Ectodermal cell (in vitro differentiated cells): ENCODE results near the gene NT5DC1.

Experiments
- H3K27ac ChIP-seq: 2 replicates; pipeline ENCODE4 v1.7.0; 2013; ENCODE audit warnings: mild to moderate bottlenecking, low read depth, low read length; ENCODE audit not compliant: insufficient read depth, poor library complexity, severe bottlenecking
- H3K27me3 ChIP-seq: 2 replicates; pipeline ENCODE4 v1.7.0; 2013; ENCODE audit warnings: mild to moderate bottlenecking, low read length; ENCODE audit not compliant: insufficient read depth, control insufficient read depth, poor library complexity, severe bottlenecking
- H3K36me3 ChIP-seq: one replicate; pipeline ENCODE4 v1.7.0; 2013; ENCODE audit warnings: low read length; ENCODE audit not compliant: control insufficient read depth, insufficient read depth
- H3K4me1 ChIP-seq: one replicate; pipeline ENCODE4 v1.7.0; 2013; ENCODE audit warnings: low read length; ENCODE audit not compliant: control insufficient read depth, insufficient read depth
- H3K4me3 ChIP-seq: 2 replicates; pipeline ENCODE4 v1.7.0; 2013; ENCODE audit warnings: low read depth, low read length, control low read depth; ENCODE audit not compliant: insufficient read depth
- H3K9me3 ChIP-seq: 2 replicates; pipeline ENCODE4 v1.7.0; 2013; ENCODE audit warnings: mild to moderate bottlenecking, low read length, moderate library complexity; ENCODE audit not compliant: control insufficient read depth
- WGBS, 2 experiments: methylation state at CpG; one replicate each; pipeline ENCODE4 v1.1.7; 2013; ENCODE audit warnings: missing lambda C conversion rate in 2 of 2; 5-methylcytosine and 5-hydroxymethylcytosine counted together

NT5DC1 gene

GRCh38 chr6:116266803-116267202, 166.2 kb downstream of the NT5DC1 start:
- Histone ChIP-seq H3K4me1 (no peaks in the 10 kb centered on the region), H3K27ac (no peak overlapping the region), H3K9me3 (no peaks in the 10 kb centered on the region), H3K4me3 (no peak overlapping the region), H3K36me3 (no peaks in the 10 kb centered on the region), H3K27me3 (no peaks in the 10 kb centered on the region)

GRCh38 chr6:116267836-116268588, 167.4 kb downstream of the NT5DC1 start:
- Histone ChIP-seq H3K27me3 (no peaks in the 10 kb centered on the region), H3K36me3 (no peaks in the 10 kb centered on the region), H3K4me1 (no peaks in the 10 kb centered on the region), H3K4me3 (no peak overlapping the region), H3K9me3 (no peaks in the 10 kb centered on the region), H3K27ac (no peak overlapping the region)
- WGBS, 2 experiments, result 49 to 88% methylated on average over 2 to 3 of the region's 3 CpGs

- no peaks in the 10 kb centered on the region for H3K36me3 ChIP-seq
- no peak overlapping the region for H3K4me3 ChIP-seq
- no peaks in the 10 kb centered on the region for H3K9me3 ChIP-seq
- H3K27ac ChIP-seq, result no peak overlapping the region
- WGBS, 2 experiments, result 46 to 56% methylated on average over 2 to 3 of the region's 3 CpGs
- H3K4me1 ChIP-seq, result no peaks in the 10 kb centered on the region
- H3K27me3 ChIP-seq, result no peaks in the 10 kb centered on the region
Observed at GRCh38 chr6:116268589-116269293, 168.1 kb downstream of the NT5DC1 start.

- Histone ChIP-seq H3K27ac (no peak overlapping the region), H3K27me3 (no peaks in the 10 kb centered on the region), H3K9me3 (no peaks in the 10 kb centered on the region), H3K36me3 (no peaks in the 10 kb centered on the region), H3K4me1 (no peaks in the 10 kb centered on the region), H3K4me3 (no peak overlapping the region)
- WGBS, 2 experiments, result 31 to 41% methylated on average over 2 of the region's 2 CpGs
Observed at GRCh38 chr6:116271149-116271708, 170.6 kb downstream of the NT5DC1 start.

- 68 to 71% methylated on average over 3 of the region's 3 CpGs for WGBS, 2 experiments
- Histone ChIP-seq H3K36me3 (no peaks in the 10 kb centered on the region), H3K4me3 (peak overlapping the region; percentile 30), H3K4me1 (peaks cover 8% of the 10 kb centered on the region), H3K27me3 (no peaks in the 10 kb centered on the region), H3K27ac (no peak overlapping the region), H3K9me3 (no peaks in the 10 kb centered on the region)
Observed at GRCh38 chr6:116277124-116277523, 176.5 kb downstream of the NT5DC1 start.

GRCh38 chr6:116278481-116278829, 177.8 kb downstream of the NT5DC1 start:
- Histone ChIP-seq H3K4me3 (peak overlapping the region; percentile 89), H3K9me3 (no peaks in the 10 kb centered on the region), H3K27ac (no peak overlapping the region), H3K36me3 (no peaks in the 10 kb centered on the region), H3K27me3 (no peaks in the 10 kb centered on the region), H3K4me1 (peaks cover 8% of the 10 kb centered on the region)
- WGBS, 2 experiments, result 93 to 98% methylated on average over 11 of the region's 11 CpGs

- WGBS, 2 experiments, result 54 to 57% methylated on average over 12 of the region's 12 CpGs
- peak overlapping the region; percentile 89 for H3K4me3 ChIP-seq
- H3K27me3 ChIP-seq, result no peaks in the 10 kb centered on the region
Observed at GRCh38 chr6:116278854-116279231, 178.2 kb downstream of the NT5DC1 start.

GRCh38 chr6:116279232-116280160, 178.8 kb downstream of the NT5DC1 start, which contains the start of gene TSPYL1:
TSPYL1 (minus strand) TSS chr6:116279930; CDS start chr6:116279830, 100 bp downstream.
- Histone ChIP-seq H3K4me3 (peak within 1 kb of the TSS; percentile 89), H3K36me3 (no peaks in the 10 kb centered on the region), H3K27me3 (no peaks in the 10 kb centered on the region), H3K27ac (peak within 1 kb of the TSS; percentile 93), H3K9me3 (no peaks in the 10 kb centered on the region), H3K4me1 (peaks cover 8% of the 10 kb centered on the region)
- WGBS, 2 experiments, result 0 to 1% methylated on average over 71 of the region's 71 CpGs

More at GRCh38 chr6:116278854-116279231, 178.2 kb downstream of the NT5DC1 start:
- H3K4me1 ChIP-seq, result peaks cover 8% of the 10 kb centered on the region
- H3K27ac ChIP-seq, result no peak overlapping the region
- no peaks in the 10 kb centered on the region for H3K36me3 ChIP-seq
- no peaks in the 10 kb centered on the region for H3K9me3 ChIP-seq

GRCh38 chr6:116280161-116280932, 179.7 kb downstream of the NT5DC1 start:
- peaks cover 8% of the 10 kb centered on the region for H3K4me1 ChIP-seq
- WGBS, 2 experiments, result 54 to 59% methylated on average over 8 of the region's 8 CpGs
- H3K36me3 ChIP-seq, result no peaks in the 10 kb centered on the region
- peak overlapping the region; percentile 89 for H3K4me3 ChIP-seq
- no peaks in the 10 kb centered on the region for H3K27me3 ChIP-seq
- peak overlapping the region; percentile 85 for H3K27ac ChIP-seq
- no peaks in the 10 kb centered on the region for H3K9me3 ChIP-seq
